ENCODE data around the gene CPTP. TPM values are rescaled to one million over a fixed set of nuclear protein-coding genes. Genes with fewer than 3 reads are reported as not detected.

The CPTP gene
- total RNA-seq, 1 donor from 2014 or later, result 20.9 TPM

GRCh38 chr1:1326075-1326605 is 1.5 kb downstream of the CPTP start:
- Histone ChIP-seq H3K27me3 (no peaks in the 10 kb centered on the region), H3K36me3 (peaks cover 0 to 15% of the 10 kb centered on the region in 2 donors), H3K27ac (peak overlapping the region; percentile 82), H3K4me3 (peak overlapping the region; percentile 83 to 97), H3K9me3 (no peaks in the 10 kb centered on the region), H3K4me1 (peaks cover 60% of the 10 kb centered on the region)
- DNase-seq (ENCODE audit: extremely low spot score in 2 of 2), result no peak
- intact Hi-C loops (cut with DNase I), result no loop called here
- TF ChIP-seq, protein P1, sequence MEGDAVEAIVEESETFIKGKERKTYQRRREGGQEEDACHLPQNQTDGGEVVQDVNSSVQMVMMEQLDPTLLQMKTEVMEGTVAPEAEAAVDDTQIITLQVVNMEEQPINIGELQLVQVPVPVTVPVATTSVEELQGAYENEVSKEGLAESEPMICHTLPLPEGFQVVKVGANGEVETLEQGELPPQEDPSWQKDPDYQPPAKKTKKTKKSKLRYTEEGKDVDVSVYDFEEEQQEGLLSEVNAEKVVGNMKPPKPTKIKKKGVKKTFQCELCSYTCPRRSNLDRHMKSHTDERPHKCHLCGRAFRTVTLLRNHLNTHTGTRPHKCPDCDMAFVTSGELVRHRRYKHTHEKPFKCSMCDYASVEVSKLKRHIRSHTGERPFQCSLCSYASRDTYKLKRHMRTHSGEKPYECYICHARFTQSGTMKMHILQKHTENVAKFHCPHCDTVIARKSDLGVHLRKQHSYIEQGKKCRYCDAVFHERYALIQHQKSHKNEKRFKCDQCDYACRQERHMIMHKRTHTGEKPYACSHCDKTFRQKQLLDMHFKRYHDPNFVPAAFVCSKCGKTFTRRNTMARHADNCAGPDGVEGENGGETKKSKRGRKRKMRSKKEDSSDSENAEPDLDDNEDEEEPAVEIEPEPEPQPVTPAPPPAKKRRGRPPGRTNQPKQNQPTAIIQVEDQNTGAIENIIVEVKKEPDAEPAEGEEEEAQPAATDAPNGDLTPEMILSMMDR (IDR thresholded peaks at IDR 0.05), result no peak
- TF ChIP-seq POLR2AphosphoS5 (IDR thresholded peaks at IDR 0.05; ENCODE audit: insufficient read depth in 1 of 2, low read depth in 1 of 2) (no peak), POLR2A (IDR thresholded peaks at IDR 0.05) (no peak)

DNA sequence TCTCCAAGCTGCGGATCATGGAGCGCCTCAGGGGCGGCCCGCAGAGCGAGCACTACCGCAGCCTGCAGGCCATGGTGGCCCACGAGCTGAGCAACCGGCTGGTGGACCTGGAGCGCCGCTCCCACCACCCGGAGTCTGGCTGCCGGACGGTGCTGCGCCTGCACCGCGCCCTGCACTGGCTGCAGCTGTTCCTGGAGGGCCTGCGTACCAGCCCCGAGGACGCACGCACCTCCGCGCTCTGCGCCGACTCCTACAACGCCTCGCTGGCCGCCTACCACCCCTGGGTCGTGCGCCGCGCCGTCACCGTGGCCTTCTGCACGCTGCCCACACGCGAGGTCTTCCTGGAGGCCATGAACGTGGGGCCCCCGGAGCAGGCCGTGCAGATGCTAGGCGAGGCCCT is 2.7 kb downstream of the CPTP start:
- TF ChIP-seq POLR2A (IDR thresholded peaks at IDR 0.05) (no peak), POLR2AphosphoS5 (IDR thresholded peaks at IDR 0.05; ENCODE audit: insufficient read depth in 1 of 2, low read depth in 1 of 2) (no peak)
- TF ChIP-seq, protein P1 (IDR thresholded peaks at IDR 0.05), result no peak
- no peak for DNase-seq (ENCODE audit: extremely low spot score in 2 of 2)
- Histone ChIP-seq H3K9me3 (no peaks in the 10 kb centered on the region), H3K4me1 (peaks cover 54% of the 10 kb centered on the region), H3K27ac (no peak overlapping the region), H3K36me3 (peaks cover 0 to 15% of the 10 kb centered on the region in 2 donors), H3K4me3 (no peak overlapping the region), H3K27me3 (no peaks in the 10 kb centered on the region)
- intact Hi-C loops (cut with DNase I), result no loop called here

GRCh38 chr1:1328254-1328653 is 3.7 kb downstream of the CPTP start:
- TF ChIP-seq, protein P1 (IDR thresholded peaks at IDR 0.05), result no peak
- TF ChIP-seq POLR2AphosphoS5 (IDR thresholded peaks at IDR 0.05; ENCODE audit: insufficient read depth in 1 of 2, low read depth in 1 of 2) (no peak), POLR2A (IDR thresholded peaks at IDR 0.05) (no peak)
- intact Hi-C loops (cut with DNase I), result no loop called here
- Histone ChIP-seq H3K27me3 (no peaks in the 10 kb centered on the region), H3K27ac (no peak overlapping the region), H3K36me3 (peaks cover 0 to 15% of the 10 kb centered on the region in 2 donors), H3K4me1 (peaks cover 55% of the 10 kb centered on the region), H3K9me3 (no peaks in the 10 kb centered on the region), H3K4me3 (no peak overlapping the region)
- DNase-seq (ENCODE audit: extremely low spot score in 2 of 2), result no peak

DNA sequence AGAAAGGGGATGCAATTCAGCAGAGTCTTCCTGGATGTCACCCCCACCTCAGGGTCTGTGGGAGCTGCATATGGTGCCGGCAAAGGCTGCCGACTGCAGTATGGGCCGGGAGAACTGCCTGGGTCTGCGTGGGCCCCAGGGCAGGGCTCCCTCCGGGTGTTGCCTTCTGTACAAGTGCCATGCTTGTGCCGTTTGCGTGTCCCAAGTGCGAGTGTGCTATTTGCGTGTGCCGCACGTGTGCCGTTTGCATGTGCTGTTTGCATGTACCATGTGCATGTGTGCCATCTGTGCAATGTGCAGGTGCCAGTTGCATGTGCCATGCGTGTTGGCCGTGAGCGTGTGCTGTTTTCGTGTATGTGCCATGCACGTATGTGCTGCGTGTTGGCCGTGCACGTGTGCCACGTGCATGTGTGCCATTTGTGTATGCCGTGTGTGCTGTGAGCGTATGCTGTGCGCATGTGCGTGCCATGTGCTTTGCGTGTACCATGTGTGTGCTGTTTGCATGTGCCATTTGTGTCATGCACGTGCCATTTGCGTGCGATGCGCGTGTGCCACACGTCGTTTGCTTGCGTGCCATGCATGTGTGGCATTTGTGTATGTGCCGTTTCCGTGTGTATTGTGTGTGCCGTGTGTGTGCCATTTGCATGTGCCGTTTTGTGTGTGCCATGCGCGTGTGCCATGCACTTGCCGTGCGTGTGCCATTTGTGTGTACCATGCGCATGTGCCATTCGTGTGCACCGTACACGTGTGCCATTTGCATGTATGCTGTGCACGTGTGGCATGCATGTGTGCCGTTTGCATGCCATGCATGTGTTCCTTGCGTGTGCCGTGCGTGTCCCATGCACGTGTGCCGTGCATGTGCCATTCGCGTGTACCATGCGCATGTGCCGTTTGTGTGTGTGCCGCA is 5.0 kb downstream of the CPTP start:
- Histone ChIP-seq H3K27ac (no peak overlapping the region), H3K9me3 (no peaks in the 10 kb centered on the region), H3K4me1 (peaks cover 55% of the 10 kb centered on the region), H3K4me3 (no peak overlapping the region), H3K27me3 (no peaks in the 10 kb centered on the region), H3K36me3 (peaks cover 0 to 15% of the 10 kb centered on the region in 2 donors)
- DNase-seq (ENCODE audit: extremely low spot score in 2 of 2), result no peak
- intact Hi-C loops (cut with DNase I), result no loop called here
- no peak for TF ChIP-seq POLR2AphosphoS5 (IDR thresholded peaks at IDR 0.05; ENCODE audit: insufficient read depth in 1 of 2, low read depth in 1 of 2)
- TF ChIP-seq, protein P1 (IDR thresholded peaks at IDR 0.05), result no peak
- TF ChIP-seq POLR2A (IDR thresholded peaks at IDR 0.05), result no peak
